Measurements from ENCODE around the gene ELL. TPM values are rescaled to one million over a fixed set of nuclear protein-coding genes. Genes with fewer than 3 reads are reported as not detected.

Gene ELL
- total and polyA plus RNA-seq, 9 of the 15 experiments (the other 6 are each of a cell fraction or from before 2014, with no cell fraction given) = 0.24 to 22.5 (median 4.1) TPM

DNA sequence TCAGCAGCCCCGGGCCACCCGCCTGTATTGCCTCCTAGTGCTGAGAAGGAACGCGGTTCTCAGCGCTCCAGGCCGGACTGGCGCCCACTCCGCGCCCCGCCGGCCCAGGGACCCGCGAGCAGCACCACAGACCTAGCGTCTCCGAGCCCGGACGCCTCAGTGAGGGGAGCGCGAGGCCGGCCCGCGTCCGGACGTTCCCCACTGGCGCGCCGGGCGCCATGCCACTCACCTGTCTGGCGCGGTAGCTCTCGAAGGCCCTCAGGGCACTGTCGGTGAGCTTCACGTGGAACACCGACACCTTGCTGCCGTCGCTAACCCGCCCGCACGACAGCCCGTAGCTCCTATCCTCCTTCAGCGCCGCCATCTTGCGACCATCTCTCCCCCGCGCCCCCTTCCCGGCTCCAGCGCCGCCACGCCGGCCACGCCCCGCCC is at the start of gene ELL (continued):
- TF ChIP-seq ZNF280A (IDR thresholded peaks at IDR 0.05; ENCODE audit: low read depth, partially characterized antibody) = no peak
- no peak for TF ChIP-seq ZNF444 (CRISPR knock-in tag; IDR thresholded peaks at IDR 0.05)
- no peak for TF ChIP-seq ZNF695 (CRISPR knock-in tag; IDR thresholded peaks at IDR 0.05)
- no peak for TF ChIP-seq ZBED1 (IDR thresholded peaks at IDR 0.05)
- TF ChIP-seq ZNF395 (CRISPR knock-in tag; IDR thresholded peaks at IDR 0.05) = no peak
- TF ChIP-seq, protein P1, sequence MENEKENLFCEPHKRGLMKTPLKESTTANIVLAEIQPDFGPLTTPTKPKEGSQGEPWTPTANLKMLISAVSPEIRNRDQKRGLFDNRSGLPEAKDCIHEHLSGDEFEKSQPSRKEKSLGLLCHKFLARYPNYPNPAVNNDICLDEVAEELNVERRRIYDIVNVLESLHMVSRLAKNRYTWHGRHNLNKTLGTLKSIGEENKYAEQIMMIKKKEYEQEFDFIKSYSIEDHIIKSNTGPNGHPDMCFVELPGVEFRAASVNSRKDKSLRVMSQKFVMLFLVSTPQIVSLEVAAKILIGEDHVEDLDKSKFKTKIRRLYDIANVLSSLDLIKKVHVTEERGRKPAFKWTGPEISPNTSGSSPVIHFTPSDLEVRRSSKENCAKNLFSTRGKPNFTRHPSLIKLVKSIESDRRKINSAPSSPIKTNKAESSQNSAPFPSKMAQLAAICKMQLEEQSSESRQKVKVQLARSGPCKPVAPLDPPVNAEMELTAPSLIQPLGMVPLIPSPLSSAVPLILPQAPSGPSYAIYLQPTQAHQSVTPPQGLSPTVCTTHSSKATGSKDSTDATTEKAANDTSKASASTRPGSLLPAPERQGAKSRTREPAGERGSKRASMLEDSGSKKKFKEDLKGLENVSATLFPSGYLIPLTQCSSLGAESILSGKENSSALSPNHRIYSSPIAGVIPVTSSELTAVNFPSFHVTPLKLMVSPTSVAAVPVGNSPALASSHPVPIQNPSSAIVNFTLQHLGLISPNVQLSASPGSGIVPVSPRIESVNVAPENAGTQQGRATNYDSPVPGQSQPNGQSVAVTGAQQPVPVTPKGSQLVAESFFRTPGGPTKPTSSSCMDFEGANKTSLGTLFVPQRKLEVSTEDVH (IDR thresholded peaks at IDR 0.05; ENCODE audit: low read depth, partially characterized antibody) = no peak
- peak; percentile 62 for TF ChIP-seq CTBP1 (IDR thresholded peaks at IDR 0.05; ENCODE audit: borderline replicate concordance)
- no peak for TF ChIP-seq TRIM28 (IDR thresholded peaks at IDR 0.05)
- TF ChIP-seq, protein P2, sequence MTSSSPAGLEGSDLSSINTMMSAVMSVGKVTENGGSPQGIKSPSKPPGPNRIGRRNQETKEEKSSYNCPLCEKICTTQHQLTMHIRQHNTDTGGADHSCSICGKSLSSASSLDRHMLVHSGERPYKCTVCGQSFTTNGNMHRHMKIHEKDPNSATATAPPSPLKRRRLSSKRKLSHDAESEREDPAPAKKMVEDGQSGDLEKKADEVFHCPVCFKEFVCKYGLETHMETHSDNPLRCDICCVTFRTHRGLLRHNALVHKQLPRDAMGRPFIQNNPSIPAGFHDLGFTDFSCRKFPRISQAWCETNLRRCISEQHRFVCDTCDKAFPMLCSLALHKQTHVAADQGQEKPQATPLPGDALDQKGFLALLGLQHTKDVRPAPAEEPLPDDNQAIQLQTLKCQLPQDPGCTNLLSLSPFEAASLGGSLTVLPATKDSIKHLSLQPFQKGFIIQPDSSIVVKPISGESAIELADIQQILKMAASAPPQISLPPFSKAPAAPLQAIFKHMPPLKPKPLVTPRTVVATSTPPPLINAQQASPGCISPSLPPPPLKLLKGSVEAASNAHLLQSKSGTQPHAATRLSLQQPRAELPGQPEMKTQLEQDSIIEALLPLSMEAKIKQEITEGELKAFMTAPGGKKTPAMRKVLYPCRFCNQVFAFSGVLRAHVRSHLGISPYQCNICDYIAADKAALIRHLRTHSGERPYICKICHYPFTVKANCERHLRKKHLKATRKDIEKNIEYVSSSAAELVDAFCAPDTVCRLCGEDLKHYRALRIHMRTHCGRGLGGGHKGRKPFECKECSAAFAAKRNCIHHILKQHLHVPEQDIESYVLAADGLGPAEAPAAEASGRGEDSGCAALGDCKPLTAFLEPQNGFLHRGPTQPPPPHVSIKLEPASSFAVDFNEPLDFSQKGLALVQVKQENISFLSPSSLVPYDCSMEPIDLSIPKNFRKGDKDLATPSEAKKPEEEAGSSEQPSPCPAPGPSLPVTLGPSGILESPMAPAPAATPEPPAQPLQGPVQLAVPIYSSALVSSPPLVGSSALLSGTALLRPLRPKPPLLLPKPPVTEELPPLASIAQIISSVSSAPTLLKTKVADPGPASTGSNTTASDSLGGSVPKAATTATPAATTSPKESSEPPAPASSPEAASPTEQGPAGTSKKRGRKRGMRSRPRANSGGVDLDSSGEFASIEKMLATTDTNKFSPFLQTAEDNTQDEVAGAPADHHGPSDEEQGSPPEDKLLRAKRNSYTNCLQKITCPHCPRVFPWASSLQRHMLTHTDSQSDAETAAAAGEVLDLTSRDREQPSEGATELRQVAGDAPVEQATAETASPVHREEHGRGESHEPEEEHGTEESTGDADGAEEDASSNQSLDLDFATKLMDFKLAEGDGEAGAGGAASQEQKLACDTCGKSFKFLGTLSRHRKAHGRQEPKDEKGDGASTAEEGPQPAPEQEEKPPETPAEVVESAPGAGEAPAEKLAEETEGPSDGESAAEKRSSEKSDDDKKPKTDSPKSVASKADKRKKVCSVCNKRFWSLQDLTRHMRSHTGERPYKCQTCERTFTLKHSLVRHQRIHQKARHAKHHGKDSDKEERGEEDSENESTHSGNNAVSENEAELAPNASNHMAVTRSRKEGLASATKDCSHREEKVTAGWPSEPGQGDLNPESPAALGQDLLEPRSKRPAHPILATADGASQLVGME (CRISPR knock-in tag; IDR thresholded peaks at IDR 0.05) = peak; percentile 64; the same call in 1 of the 2 replicates
- no peak for TF ChIP-seq E2F5 (CRISPR knock-in tag; IDR thresholded peaks at IDR 0.05)
- no peak for TF ChIP-seq U2AF2 (optimal IDR thresholded peaks at IDR 0.05; ENCODE audit: low read depth, low read length)
- TF ChIP-seq CCAR2 (IDR thresholded peaks at IDR 0.05; ENCODE audit: low read depth, low read length) = no peak
- no peak for TF ChIP-seq ZNF253 (CRISPR knock-in tag; conservative IDR thresholded peaks at IDR 0.05)
- TF ChIP-seq TBP (optimal IDR thresholded peaks at IDR 0.05; ENCODE audit: low read depth, low read length) = peak; percentile 81
- TF ChIP-seq SMARCB1 (IDR thresholded peaks at IDR 0.05; ENCODE audit: insufficient read length, low read depth) = no peak
- TF ChIP-seq SMAD3 (CRISPR knock-in tag; conservative IDR thresholded peaks at IDR 0.05) = no peak
- TF ChIP-seq ZKSCAN8 (CRISPR knock-in tag; IDR thresholded peaks at IDR 0.05) = no peak
